NCI-H2171 treated with DMSO at 0.1 percent for 48 hours (cell line): ENCODE measurements around the gene PRKG1.
A peak's percentile ranks its signal among the peaks of the same experiment; 100 is the strongest.

ENCODE experiments used
- DNase-seq: peaks from one replicate; lab custom pipeline; 2025; lab: John Stamatoyannopoulos, UW

Gene PRKG1

GRCh38 chr10:52066383-52066782 lies 992.1 kb downstream of the PRKG1 start:
- DNase-seq, result no peak

DNA sequence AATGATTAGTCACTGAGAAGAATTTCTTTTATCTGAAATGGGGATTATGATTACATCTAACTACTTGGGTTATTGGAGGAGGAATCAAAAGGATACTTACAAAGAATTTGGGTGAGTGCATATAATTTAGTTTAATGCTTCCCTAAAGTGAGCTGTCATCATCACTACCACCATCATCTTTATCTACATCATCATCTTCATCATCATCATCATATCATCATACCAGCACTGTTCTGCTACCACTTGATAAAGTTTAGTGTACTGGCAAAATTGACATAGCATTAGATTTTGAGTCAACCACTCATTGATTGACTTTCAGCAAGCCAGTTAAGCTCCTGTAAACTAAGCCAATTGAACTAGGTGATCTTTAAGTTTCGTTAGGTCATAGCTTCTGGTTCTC lies 994.2 kb downstream of the PRKG1 start:
- no peak for DNase-seq

- no peak for DNase-seq
Observed at GRCh38 chr10:52071814-52072213, 997.5 kb downstream of the PRKG1 start.

- DNase-seq, result no peak
Observed at GRCh38 chr10:52074505-52075026, 1000.3 kb downstream of the PRKG1 start.

GRCh38 chr10:52077814-52078213 lies 1003.5 kb downstream of the PRKG1 start:
- DNase-seq, result no peak

DNA sequence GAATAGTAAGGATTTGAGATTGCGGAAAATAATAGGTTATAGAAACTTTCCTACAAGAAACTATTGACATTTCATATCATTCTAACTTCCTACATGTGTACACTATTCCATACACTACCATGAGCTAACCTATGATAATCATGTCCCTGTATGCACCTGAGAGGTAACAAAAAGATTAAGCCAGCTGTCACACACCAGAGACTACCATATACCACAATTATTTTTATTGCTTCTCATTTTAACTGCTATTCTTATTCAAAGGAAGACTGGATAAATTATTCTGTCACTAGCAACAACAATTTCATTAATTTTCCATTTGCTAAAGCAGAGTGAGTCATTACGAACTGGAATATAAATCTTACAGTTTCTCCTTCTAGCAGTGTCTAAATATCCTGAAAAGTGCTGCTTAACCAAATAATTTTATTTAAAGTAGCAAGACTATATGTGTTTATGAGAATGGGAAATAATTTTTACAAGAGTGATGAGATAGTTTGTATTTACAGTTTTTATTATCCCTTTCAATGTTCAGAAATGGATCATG lies 1004.2 kb downstream of the PRKG1 start:
- no peak for DNase-seq

DNA sequence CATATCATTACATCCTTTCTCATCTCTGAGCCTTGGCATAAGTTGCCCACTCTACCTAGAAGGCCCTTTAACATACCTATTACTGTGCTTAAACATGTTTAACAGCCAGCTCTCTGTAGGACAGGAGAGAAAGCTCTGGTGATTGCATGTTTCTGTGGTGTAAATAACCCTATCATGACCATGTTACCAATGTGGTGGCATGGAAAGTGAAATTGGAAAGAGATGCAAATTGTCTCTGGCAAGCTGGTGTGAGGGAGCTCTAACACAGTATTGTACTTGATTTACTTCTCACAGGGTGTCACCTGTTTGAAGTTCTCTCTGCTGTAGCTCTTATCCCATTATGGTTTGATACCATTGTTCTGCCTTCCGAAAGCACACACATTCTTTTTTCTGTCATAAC lies 1008.0 kb downstream of the PRKG1 start:
- DNase-seq, result no peak

DNA sequence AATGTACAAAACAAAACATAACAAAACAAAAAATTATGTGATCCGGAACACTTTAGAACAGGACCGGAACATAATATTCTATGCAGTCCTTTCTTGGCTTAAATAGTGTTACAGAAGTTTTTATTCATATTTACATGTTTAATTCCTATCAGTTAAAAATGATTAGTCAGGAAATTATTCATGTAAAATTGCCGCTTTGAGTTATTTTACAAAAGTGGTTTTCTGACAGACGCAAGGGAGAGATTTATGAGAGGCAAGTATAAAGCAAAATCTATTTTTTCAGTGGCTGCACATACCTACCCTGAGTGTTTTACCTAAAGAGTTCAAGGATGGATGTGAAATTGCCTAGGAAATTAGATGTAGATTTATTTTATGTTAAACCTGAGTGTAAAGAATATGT lies 1009.1 kb downstream of the PRKG1 start:
- no peak for DNase-seq

DNA sequence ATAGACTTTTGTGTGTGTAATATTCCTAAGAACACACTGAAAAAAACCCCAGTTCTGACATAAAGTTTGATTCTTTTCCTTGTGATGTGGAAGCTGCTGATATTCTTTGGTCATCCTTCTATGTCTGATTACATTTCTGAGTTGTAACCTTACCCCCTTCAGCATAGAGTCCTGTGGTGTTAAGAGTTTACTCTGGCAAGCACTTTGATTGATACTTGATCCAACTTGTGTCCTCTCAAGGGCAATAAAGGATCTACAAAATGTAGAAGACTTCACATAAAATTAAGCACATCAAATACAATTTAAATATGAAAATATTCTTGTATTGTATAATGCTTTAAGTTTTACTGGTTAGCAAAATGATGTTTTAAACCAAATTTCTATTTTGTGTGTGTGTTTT lies 1018.1 kb downstream of the PRKG1 start:
- no peak for DNase-seq

DNA sequence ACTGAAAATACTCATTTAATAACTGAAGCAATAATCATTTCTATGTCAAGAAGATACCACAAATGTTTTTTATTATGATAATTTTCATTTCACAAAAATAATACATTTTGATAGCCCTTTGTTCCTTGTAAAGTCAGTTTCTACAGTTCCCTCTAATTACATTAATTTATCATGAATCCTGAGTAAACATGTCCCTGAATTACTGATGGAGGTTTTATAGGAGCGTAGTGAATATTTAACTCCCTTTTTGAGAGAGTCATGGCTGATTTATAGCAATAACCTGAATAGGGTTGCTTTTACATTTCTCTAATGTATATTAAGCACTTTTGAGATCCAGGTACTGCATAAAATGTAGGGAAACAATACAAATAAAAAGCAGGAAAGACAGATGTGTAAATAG lies 1023.8 kb downstream of the PRKG1 start:
- no peak for DNase-seq

- no peak for DNase-seq
Observed at GRCh38 chr10:52099026-52099600, 1024.8 kb downstream of the PRKG1 start.

GRCh38 chr10:52100011-52100547 lies 1025.8 kb downstream of the PRKG1 start:
- DNase-seq, result no peak

- DNase-seq, result no peak
Observed at GRCh38 chr10:52105301-52105700, 1031.0 kb downstream of the PRKG1 start.

GRCh38 chr10:52106011-52106410 lies 1031.7 kb downstream of the PRKG1 start:
- DNase-seq, result no peak

GRCh38 chr10:52106899-52107298 lies 1032.6 kb downstream of the PRKG1 start:
- DNase-seq, result no peak

- DNase-seq, result no peak
Observed at GRCh38 chr10:52108236-52108635, 1033.9 kb downstream of the PRKG1 start.

DNA sequence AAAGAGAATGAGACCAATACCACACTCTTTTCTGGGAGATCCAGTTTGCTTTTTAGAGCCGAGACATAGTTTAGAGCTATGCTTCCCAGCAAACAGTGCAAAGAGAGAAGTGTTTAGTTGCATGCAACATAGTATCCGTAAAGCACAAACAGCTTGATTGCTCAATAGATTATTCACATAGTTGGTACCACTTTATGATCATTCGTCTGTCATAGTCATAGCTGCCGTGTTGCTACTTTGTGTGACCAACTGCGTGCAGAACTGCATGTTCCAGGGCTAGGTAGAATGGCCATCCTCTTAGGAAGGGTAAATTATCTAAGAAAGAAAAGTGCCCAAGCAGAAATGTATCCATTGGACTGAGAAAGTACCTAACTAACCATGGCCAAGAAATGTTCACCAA lies 1036.3 kb downstream of the PRKG1 start:
- DNase-seq, result no peak

DNA sequence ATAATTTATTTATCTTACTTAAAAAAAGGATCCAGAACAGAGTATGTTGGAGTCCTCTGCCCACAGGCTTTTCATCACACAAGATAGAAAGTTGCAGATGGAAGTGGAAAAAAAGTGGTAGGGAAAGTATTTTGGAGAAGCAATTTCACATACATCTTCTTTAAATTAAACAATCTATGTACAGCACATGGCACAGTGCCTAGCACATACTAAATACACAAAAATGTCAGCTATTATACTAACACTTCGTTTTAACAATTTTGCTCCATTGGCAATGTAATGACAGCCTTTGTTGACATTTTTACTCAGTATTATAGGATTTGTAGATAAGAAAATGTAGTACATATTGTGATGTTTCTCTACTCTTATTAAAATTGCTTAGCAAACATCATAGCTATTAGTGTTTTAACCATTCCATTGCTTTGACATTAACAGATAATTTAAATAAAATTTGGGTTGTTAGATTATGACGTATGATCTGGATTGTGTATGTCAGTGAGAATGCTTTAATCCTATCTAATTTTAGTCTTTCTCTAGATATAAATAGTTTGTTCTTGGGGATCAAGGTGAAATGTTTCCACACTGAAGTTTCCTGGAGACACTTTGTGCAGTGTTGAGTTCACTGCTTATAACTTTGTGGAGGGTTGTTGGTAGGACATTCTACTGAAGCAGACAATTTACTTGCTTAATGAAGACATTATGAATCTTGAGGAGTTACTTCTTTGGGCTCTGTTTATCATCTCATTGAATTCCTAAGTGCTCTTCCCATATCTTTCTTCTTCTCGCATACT lies 1037.0 kb downstream of the PRKG1 start:
- DNase-seq, result no peak

DNA sequence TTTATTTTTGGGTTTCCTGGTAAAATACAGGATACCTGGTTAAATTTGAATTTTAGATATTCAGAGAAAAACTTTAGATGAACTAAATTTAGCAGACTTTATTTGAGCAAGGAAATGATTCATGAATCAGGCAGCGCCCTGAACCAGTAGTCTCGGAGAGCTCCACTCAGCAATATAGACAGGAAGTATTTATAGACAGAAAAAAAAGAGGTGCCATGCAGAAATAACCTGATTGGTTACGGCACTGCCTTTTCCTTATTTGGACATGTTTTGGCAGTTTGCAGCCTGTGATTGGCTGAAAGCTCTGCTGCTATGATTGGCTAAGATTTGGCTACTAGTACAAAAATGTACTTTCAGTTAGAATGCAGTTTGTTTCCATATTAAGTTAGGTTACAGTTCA lies 1041.5 kb downstream of the PRKG1 start:
- DNase-seq, result peak; percentile 8

GRCh38 chr10:52119507-52119906 lies 1045.2 kb downstream of the PRKG1 start:
- DNase-seq, result no peak

DNA sequence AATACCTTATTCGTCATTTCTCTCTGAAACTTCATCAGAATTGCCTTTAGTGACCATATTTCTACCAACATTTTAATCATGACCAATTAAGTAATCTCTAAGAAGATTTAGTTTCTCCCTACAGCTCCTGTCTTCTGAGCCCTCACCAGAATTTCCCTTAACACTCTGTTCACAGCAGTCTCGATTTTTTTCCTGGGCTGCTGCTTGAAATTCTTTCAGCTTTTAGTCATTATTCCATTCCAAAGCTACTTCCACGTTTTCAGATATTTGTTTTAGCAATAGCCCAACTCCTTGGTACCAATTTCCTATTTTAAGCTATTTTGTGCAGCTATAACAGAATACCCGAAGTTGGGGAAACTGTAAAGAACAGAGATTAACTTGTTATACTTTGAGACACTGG lies 1047.4 kb downstream of the PRKG1 start:
- no peak for DNase-seq

DNA sequence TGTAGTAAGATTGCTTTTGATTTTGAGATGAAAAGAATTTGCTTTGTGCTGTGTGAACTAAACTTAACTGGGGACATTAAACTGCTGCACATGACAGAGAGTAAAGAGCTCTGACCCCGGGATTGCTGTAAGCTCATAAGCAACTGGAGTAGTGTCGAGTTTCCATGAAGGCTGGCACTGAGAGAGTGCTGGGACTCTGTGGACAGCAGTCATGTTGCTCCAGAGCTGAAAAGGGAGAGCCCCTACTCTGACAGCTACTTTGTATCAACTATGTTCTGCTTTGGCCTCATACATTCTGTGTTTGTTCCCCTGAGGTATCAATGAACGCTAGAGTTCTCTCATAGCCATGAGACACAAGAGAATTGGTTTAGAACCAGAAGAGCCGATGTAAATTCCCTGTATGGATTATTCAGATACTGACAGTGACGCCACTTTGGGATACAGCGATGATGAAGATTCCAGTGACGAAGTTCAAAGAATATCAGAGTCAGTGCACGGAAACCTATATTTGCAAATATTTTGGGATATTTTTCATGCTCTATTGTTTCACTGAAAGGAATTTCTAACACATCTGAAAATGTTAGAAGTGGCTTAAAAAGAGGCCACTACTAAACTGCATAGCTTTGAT lies 1053.9 kb downstream of the PRKG1 start:
- no peak for DNase-seq
